Midbrain (tissue), 1 donor: ENCODE measurements around the gene TOMM20L.
"Not testable (repeated sequence)": the region's sequence is repeated elsewhere in the genome, so short reads cannot be mapped to it uniquely, and the experiment has no call there.

Source experiments
- DNase-seq: peaks from one replicate; lab custom pipeline; 2025; lab: John Stamatoyannopoulos, UW

TOMM20L gene

DNA sequence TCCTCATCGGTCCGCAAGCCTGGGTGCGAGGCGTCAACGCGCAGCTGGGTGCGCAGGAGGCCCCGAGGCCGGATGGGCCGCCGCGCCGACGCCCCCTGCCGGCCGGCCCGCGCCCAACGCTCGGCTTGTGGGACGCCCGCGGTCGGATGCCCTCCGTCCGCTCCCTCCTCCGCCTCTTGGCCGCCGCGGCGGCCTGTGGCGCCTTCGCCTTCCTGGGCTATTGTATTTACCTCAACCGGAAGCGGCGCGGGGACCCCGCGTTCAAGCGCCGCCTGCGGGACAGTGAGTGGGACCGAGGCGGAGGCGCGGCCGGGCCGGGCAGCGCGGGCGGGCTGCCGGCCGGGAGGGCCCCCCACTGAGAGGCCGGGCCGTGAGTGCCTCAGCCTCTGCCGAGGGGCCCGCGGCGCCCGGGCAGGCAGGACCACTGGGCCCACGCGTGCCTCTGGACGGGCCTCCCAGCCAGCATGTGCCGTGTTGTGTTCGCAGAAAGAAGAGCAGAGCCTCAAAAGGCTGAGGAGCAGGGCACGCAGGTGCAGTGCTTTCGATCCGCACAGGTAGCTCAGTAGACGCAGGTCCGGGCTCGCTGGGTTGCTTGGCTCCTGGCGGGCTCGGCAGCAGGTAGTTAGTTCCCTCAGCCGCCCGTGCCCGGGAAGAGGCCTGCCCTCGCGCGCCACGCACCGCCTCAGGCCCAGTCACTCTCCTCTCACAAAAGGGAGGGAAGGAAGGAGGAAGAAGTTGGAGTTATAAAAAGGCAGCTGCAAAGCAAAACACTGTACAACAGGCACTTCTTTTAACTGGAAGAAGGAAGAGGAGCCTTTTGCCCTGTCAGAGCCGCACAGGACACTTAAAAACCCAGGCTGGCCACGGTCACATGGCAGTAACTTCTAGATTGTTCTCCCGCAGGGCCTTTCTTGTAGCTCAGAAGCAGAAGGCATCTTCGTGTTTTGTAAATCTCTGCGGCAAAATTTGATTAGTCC lies at the start of gene TOMM20L:
TOMM20L (plus strand) TSS at position 119 of the 977 bp plus-strand sequence; CDS start at position 147, 28 bp downstream.
- DNase-seq, result peak; percentile 44

DNA sequence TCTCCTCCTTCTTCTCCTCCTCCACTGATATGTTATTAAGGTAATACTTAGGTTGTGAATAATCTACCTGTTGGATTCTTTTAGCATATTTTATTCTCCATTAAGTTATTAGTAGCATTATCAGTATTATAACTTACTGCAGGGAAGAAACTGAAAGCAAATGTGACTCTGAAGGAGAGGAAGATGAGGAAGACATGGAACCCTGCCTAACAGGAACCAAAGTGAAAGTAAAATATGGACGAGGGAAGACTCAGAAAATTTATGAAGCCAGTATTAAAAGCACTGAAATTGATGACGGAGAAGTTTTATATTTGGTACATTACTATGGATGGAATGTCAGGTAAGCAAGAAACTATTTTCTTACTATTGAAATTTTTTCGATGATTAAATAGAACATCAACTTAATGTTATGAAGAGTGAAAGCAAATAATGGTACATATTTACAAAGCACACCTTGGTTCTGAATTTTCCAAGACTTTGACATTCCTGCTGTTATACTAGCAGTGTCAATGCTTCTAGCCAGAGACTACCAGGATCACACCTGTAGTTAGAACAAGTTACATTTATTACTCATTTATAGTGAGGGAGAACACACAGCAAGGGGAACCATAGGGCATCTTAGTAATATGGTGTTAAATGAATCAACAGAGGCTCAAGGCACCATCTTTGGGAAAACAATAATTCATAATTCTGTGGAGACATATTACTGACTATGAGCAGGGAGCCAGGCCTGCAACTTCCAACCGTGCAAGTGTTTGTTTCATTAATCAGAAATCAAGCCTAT lies 42.0 kb upstream of the TOMM20L start:
- no peak for DNase-seq

- DNase-seq, result no peak
Measured at GRCh38 chr14:58354808-58355207, 40.9 kb upstream of the TOMM20L start.

DNA sequence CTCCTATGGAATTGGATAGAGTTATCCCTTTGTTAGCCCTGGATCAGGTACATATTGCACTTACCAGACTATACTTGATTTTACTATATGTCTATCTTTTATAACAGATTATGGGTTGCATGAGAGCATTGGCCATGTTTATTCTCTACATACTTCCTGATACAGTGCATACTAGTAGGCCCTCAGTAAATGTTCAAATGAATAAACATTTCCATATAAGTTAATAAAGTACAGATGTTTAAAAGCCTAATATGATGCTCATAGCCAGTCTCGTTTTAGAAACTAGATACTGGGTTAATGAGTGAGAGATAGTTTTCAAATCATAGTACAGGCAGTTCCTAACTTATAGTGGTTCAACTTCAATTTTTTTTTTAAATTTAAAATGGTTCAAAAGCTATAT lies 39.5 kb upstream of the TOMM20L start:
- DNase-seq, result no peak

DNA sequence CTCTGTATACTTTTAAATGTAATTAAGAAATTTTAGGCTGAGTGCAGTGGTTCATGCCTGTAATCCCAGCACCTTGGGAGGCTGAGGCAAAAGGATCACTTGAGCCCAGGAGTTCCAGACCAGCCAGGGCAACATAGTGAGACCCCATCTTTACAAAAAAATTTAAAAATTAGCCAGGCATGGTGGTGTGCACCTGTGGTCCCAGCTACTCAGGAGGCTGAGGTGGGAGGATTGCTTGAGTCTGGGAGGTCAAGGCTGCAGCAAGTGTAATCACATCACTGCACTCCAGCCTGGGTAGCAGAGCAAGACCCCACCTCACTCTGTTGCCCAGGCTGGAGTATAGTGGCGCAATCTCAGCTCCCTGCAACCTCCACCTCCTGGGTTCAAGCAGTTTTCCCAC lies 33.5 kb upstream of the TOMM20L start:
- not testable (repeated sequence) for DNase-seq

- DNase-seq, result peak; percentile 3
Measured at GRCh38 chr14:58362798-58363412, 32.8 kb upstream of the TOMM20L start.

DNA sequence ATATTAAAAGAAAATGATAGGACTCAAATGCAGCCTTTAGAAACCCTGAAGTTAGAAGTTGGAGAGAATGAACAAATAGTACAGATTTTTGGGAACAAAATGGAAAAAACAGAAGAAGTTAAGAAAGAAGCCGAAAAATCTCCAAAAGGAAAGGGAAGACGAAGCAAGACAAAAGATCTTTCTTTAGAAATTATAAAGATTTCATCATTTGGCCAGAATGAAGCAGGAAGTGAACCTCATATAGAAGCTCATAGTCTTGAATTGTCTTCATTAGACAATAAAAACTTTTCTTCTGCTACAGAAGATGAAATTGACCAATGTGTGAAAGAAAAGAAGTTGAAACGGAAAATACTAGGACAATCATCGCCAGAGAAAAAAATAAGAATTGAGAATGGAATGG lies 31.4 kb upstream of the TOMM20L start:
- no peak for DNase-seq

DNA sequence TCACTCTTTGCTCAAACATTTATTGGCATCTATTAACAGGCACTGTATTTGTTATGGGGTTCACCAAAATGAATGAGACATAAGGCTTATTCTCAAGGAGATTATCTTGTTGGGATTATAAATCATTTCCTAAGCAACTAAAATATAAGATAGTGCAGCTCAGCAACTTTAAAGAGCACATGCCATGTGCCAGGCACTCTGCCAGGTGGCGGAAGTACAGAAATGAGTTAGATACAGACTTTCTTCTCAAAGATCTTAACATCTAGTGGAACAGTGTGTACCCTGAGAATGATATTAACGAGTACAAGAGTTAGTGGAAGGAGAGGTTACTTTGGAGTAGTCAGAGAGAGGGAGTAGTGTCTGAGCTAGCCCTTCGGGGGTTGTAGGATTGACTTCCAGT lies 28.4 kb upstream of the TOMM20L start:
- no peak for DNase-seq

- no peak for DNase-seq
Measured at GRCh38 chr14:58368956-58369355, 26.8 kb upstream of the TOMM20L start.

GRCh38 chr14:58376791-58377190 lies 18.9 kb upstream of the TOMM20L start:
- DNase-seq, result no peak

DNA sequence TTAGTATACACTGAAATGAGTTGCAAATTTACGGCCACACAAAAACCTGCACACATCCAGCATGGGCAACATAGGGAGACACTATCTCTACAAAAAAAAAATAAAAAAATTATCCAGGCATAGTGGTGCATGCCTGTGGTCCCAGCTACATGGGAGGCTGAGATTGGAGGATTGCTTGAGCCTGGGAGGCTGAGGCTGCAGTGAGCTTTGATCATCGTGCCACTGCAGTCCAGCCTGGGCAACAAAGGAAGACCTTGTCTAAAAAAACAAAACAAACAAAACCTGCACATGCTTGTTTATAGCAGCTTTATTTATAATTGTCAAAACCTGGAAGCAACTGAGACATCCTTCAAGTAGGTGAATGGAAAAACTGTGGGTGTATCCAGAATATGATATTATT lies 4.9 kb upstream of the TOMM20L start:
- no peak for DNase-seq

DNA sequence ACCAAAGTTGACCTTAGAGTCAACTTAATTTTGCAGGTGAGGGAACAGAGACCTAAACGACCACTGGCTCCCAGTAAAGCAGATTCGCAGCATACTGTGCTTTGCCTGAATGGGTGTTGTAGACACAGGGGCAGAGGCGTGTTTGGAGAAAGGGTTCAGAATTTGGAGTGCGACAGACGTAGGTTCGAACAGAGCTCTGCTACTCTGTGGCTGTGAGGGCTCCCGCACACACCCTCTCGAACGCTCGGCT lies 243 bp upstream of the TOMM20L start:
- no peak for DNase-seq

GRCh38 chr14:58397156-58397555 lies 1.4 kb downstream of the TOMM20L start:
- DNase-seq, result no peak

DNA sequence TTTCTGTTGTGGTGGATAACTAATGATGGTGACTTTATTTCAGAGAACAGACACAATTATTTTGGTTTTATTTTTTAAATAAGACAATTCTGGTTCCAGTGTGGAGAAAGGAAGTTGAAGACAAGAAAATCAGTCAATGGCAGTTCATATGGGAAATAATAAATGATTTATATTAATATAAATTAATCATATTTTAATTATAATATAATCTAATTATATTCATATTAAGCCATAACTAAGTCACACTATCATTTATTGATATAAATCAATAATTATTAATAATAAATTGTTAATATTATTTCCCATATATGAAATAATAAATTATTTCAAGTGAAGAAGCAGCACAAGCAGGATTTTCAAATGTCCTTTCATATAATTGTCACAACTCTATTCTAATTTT lies 2.8 kb downstream of the TOMM20L start:
- no peak for DNase-seq

DNA sequence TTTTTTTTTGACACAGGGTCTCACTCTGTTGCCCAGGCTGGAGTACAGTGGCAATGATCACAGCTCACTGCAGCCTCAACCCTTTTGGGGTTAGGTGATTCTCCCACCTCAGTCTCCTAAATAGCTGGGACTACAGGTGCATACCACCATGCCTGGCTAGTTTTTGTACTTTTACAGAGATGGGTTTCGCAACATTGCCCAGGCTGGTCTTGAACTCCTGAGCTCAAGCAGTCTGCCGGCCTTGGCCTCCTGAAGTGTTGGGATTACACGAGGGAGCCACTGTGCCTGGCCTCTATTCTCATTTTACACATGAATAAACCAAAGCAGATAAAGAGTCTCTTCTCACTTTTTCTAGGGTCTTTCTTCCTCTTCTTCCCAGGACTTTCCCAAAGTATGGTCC lies 3.2 kb downstream of the TOMM20L start:
- no peak for DNase-seq

GRCh38 chr14:58401587-58401986 lies 5.9 kb downstream of the TOMM20L start:
- DNase-seq, result no peak

DNA sequence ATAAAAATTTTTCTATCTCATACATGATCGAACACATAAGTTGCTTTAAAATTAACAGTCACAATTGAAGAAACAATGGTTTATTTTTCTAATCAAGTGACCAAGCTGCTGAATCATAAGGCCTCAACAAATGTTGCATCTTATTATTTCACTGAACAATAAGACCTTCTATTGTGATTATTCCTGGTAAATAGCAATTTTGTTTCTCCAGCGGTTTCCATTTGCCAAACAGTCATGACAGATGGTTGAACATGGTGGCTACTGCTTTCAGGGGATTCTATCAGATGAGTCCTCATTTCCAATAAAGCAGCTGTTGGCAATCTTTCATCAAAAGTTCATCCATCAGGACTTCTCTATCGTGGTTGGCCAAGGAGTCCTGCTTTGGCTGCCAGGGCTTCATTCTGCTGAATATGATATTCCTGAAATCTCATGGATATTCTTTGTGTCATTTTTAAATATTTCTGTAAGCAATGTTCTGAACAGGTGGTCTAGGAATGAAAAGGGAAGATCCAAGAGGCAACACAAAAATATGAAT lies 13.0 kb downstream of the TOMM20L start:
- DNase-seq, result peak; percentile 62

GRCh38 chr14:58414845-58415244 lies 19.1 kb downstream of the TOMM20L start:
- DNase-seq, result no peak

DNA sequence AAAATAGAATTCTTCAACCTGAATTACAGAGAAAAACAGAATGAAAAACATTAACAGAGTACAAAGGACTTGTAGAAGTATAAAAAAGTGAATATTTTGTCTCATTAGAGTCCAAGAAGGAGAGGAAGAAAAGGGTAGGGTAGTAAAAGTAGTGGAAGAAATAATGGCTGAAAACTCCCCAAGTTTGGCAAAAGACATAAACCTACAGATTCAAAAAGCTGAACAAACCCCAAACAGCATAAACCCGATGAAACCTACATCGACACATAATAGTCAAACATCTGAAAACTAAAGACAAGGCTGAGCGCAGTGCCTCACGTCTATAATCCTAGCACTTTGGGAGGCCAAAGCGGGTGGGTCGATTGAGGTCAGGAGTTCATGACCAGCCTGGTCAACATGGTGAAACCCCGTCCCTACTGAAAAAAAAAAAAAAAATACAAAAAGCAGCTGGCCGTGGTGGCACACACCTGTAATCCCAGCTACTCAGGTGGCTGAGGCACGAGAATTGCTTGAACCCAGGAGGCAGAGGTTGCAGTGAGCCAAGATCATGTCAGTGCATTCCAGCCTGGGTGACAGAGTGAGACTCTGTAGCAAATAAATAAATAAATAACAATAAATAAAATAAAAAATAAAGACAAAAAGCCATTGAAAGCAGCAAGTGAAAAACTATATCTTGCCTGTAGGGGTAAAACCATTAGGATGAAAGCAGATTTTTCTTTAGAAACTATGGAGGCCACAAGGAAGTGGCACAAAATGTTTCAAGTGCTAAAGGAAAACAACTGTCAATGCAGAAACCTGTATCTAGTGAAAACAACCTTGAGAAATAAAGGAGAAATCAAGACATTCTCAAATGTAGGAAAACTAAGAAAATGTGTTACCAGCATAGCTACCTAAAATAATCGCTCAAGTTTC lies 20.2 kb downstream of the TOMM20L start:
- DNase-seq, result no peak

DNA sequence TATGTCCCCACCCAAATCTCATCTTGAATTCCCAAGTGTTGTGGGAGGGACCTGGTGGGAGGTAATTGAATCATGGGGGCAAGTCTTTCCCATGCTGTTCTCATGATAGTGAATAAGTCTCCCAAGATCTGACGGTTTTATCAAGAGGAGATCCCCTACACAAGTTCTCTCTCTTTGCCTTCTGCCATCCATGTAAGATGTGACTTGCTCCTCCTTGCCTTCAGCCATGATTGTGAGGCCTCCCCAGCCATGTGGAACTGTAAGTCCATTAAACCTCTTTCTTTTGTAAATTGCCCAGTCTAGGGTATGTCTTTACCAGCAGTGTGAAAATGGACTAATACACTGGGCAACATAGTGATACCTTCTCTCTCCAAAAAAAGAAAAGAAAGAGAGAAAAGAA lies 21.2 kb downstream of the TOMM20L start:
- not testable (repeated sequence) for DNase-seq

DNA sequence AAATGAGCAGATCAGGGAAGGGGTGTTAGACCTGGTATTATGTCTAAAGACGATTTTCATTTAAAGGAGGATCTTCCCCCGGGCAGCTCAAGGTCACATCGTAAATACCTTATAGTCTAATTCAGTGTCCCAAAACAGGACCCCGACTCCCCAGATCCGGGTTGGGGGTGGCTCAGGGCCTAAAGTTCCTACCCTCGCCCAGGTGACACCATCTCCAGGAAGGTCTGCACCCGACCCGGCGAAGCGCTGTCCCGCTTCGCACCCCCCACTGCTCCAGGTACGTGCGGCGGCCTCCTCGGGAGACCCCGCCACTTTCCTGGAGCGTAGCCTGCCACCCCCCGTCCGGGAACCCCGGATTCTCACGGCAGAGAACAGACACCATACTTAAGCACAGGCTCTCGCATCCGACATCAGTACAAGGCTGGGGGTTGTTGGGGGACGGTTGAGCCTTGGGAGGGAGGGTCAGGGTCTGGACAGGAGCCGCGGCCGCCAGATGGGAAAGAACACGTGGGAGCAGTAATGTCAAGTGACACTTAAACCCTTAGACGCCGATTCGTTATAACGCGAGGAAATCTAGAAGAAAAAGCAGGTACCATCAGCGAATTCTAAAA lies 31.0 kb downstream of the TOMM20L start:
- peak; percentile 91 for DNase-seq
